ENCODE results near the gene SMG1. TPM values are rescaled to one million over a fixed set of nuclear protein-coding genes. Genes with fewer than 3 reads are reported as not detected.

SMG1 gene
- total and polyA plus RNA-seq, 2 of the 13 experiments (the other 11 are each of a cell fraction or from before 2014, with no cell fraction given), result 48.7 to 53.7 TPM

DNA sequence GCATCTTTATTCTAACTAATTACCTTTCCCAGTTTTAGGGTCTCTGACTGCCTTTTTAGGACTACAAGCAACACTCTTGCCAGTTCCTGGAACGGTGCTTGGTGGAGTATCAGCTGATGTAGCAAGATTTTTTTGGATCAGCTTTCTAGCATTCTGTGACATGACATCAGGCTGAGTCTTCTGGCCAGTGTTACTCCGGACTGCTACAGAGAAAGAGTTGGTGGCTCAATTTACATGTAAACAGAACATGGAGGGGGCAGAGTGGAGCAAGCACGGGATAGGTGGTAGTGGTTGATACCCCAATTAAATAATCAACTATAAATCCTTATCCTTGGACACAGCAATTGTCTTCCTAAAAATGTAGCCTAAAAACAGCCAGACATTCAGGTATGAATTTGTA lies 114.3 kb downstream of the SMG1 start:
- BruUV-seq (replicated peaks), result no TSS peak
- FAIRE-seq (no peak), DNase-seq (ENCODE audit: low spot score) (no peak), ATAC-seq (no peak)
- Histone ChIP-seq H3K27me3 (ENCODE audit: control insufficient read depth in 1 of 2, insufficient read depth in 2 of 2, low read length in 2 of 2) (no peaks in the 10 kb centered on the region), H3K9ac (ENCODE audit: insufficient read depth, low read depth, low read length) (no peak overlapping the region), H3K36me3 (replicated peaks in 1 of 2; ENCODE audit: control insufficient read depth in 1 of 2, insufficient read depth in 2 of 2, low read length in 2 of 2) (peaks cover 39 to 71% of the 10 kb centered on the region in 2 experiments), H2AFZ (ENCODE audit: low read length) (no peak overlapping the region), H3K79me2 (ENCODE audit: insufficient read depth, low read length) (no peaks in the 10 kb centered on the region), H4K20me1 (ENCODE audit: insufficient read depth, low read length) (no peaks in the 10 kb centered on the region), H3K27ac (ENCODE audit: extremely low read length, insufficient read depth, low read length) (no peak overlapping the region), H3K4me3 (replicated peaks in 1 of 3; ENCODE audit: insufficient read depth in 1 of 3, low read depth in 2 of 3, low read length in 3 of 3) (no peak overlapping the region), H3K9me3 (ENCODE audit: low read length) (no peaks in the 10 kb centered on the region), H3K4me1 (ENCODE audit: insufficient read depth, low read length) (no peaks in the 10 kb centered on the region), H3K4me2 (ENCODE audit: low read depth, low read length) (no peak overlapping the region)
- CTCF ChIA-PET (ENCODE audit: low intra/inter-chr PET ratio, low total read pairs), result no interaction called here
- in situ Hi-C loops (cut with HindIII; ENCODE audit: extremely low pct_ligation_motif_present, low pct_unique_long_range_greater_than_20kb), result no loop called here
- POLR2A ChIA-PET, result no interaction called here
- intact Hi-C loops (cut with micrococcal nuclease; ENCODE audit: unreplicated experiment), result no loop called here
- TF ChIP-seq MBNL3 (CRISPR knock-in tag; conservative IDR thresholded peaks at IDR 0.05) (no peak), RBM22 (optimal IDR thresholded peaks at IDR 0.05; ENCODE audit: low read length) (peak; percentile 93), REXO4 (CRISPR knock-in tag; IDR thresholded peaks at IDR 0.05; ENCODE audit: borderline replicate concordance) (no peak)
- TF ChIP-seq, protein P1, sequence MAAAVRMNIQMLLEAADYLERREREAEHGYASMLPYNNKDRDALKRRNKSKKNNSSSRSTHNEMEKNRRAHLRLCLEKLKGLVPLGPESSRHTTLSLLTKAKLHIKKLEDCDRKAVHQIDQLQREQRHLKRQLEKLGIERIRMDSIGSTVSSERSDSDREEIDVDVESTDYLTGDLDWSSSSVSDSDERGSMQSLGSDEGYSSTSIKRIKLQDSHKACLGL (CRISPR knock-in tag; IDR thresholded peaks at IDR 0.05), result no peak
- TF ChIP-seq, protein P2, sequence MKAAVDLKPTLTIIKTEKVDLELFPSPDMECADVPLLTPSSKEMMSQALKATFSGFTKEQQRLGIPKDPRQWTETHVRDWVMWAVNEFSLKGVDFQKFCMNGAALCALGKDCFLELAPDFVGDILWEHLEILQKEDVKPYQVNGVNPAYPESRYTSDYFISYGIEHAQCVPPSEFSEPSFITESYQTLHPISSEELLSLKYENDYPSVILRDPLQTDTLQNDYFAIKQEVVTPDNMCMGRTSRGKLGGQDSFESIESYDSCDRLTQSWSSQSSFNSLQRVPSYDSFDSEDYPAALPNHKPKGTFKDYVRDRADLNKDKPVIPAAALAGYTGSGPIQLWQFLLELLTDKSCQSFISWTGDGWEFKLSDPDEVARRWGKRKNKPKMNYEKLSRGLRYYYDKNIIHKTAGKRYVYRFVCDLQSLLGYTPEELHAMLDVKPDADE (CRISPR knock-in tag; IDR thresholded peaks at IDR 0.05), result peak; percentile 55; the same call in 1 of the 2 replicates
- 98% methylated on average over 3 of the region's 3 CpGs for WGBS (ENCODE audit: low lambda C conversion rate)

DNA sequence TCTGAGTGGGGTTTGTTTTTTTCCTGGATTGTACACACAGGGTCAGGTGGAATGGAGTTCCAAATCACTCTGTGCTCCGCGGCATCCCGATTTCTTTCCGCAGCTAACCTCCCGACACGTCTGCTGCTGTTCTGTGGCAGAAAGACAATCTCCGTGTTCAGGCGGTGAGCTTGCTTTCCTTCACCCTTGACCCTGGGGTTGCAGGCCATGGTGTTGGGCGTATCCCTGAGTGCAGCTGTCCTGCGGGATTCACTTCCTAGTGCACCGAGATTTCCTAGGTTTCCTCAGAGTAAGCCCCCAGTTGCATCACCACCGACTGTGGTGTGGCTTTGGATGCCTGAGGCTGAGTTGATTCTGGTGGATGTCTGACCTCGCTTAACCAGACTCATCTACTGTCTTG lies 117.0 kb downstream of the SMG1 start:
- no peak for FAIRE-seq
- ChIA-PET POLR2A (interaction anchor here (0.6 to 1.2 kb wide), 2 partner anchors 8 to 177 kb away, joined by 3 to 4 read pairs; partner anchors contain the start of gene ARL6IP1), CTCF (ENCODE audit: low intra/inter-chr PET ratio, low total read pairs) (no interaction called here)
- H3K27ac ChIP-seq (ENCODE audit: extremely low read length, insufficient read depth, low read length), result no peak overlapping the region
- ATAC-seq, result no peak
- peaks cover 8% of the 10 kb centered on the region for H3K4me1 ChIP-seq (ENCODE audit: insufficient read depth, low read length)
- H3K9ac ChIP-seq (ENCODE audit: insufficient read depth, low read depth, low read length), result no peak overlapping the region
- in situ Hi-C loops (cut with HindIII; ENCODE audit: extremely low pct_ligation_motif_present, low pct_unique_long_range_greater_than_20kb) (no loop called here), intact Hi-C loops (cut with micrococcal nuclease; ENCODE audit: unreplicated experiment) (no loop called here)
- no peak overlapping the region for H3K4me2 ChIP-seq (ENCODE audit: low read depth, low read length)
- no peak for DNase-seq (ENCODE audit: low spot score)
- H3K9me3 ChIP-seq (ENCODE audit: low read length), result no peaks in the 10 kb centered on the region
- no peaks in the 10 kb centered on the region for H4K20me1 ChIP-seq (ENCODE audit: insufficient read depth, low read length)
- no TSS peak for BruUV-seq (replicated peaks)
- TF ChIP-seq SUZ12 (IDR thresholded peaks at IDR 0.05; ENCODE audit: low read depth, low read length) (no peak), CEBPB (IDR thresholded peaks at IDR 0.05; ENCODE audit: borderline replicate concordance, low read depth, low read length) (peak; percentile 32; the same call in 1 of the 2 replicates), ZNF12 (CRISPR knock-in tag; IDR thresholded peaks at IDR 0.05) (no peak), AGO1 (IDR thresholded peaks at IDR 0.05; ENCODE audit: low read depth, low read length, poor library complexity, severe bottlenecking) (no peak), ZBTB38 (CRISPR knock-in tag; IDR thresholded peaks at IDR 0.05) (0 out of 2 replicates have a peak, but pooled peaks have one; percentile 42), RBM22 (optimal IDR thresholded peaks at IDR 0.05; ENCODE audit: low read length) (peak; percentile 50)
- 98% methylated on average over 13 of the region's 13 CpGs for whole genome bisulfite sequencing (ENCODE audit: low lambda C conversion rate)
- H3K79me2 ChIP-seq (ENCODE audit: insufficient read depth, low read length), result no peaks in the 10 kb centered on the region
- H3K27me3 ChIP-seq (ENCODE audit: control insufficient read depth in 1 of 2, insufficient read depth in 2 of 2, low read length in 2 of 2), result no peaks in the 10 kb centered on the region
- no peak overlapping the region for H2AFZ ChIP-seq (ENCODE audit: low read length)
- H3K4me3 ChIP-seq (replicated peaks in 1 of 3; ENCODE audit: insufficient read depth in 1 of 3, low read depth in 2 of 3, low read length in 3 of 3), result no peak overlapping the region
- peaks cover 28 to 53% of the 10 kb centered on the region in 2 experiments for H3K36me3 ChIP-seq (replicated peaks in 1 of 2; ENCODE audit: control insufficient read depth in 1 of 2, insufficient read depth in 2 of 2, low read length in 2 of 2)
